Loucy (cell line): Measurements from ENCODE around the gene SLCO2A1.

ENCODE experiments used
- H2AFZ ChIP-seq: fragments of 200-600 bp; sonication (generic); 2 replicates; pipeline ENCODE4 v1.6.0; 2016; ENCODE audit warnings: antibody characterized with exemption, mild to moderate bottlenecking, low read length, moderate library complexity
- H3F3A ChIP-seq: fragments of 200-600 bp; 2 replicates; pipeline ENCODE4 v1.6.0; 2016; ENCODE audit warnings: antibody characterized with exemption, low read depth, mild to moderate bottlenecking
- H3K27me3 ChIP-seq: fragments of 200-600 bp; sonication (generic); 2 replicates; pipeline ENCODE4 v1.6.1; 2014; ENCODE audit warnings: low read length, mild to moderate bottlenecking; ENCODE audit not compliant: insufficient read depth, poor library complexity, severe bottlenecking
- H3K36me3 ChIP-seq: fragments of 200-600 bp; sonication (generic); 2 replicates; pipeline ENCODE4 v1.6.1; 2016; ENCODE audit warnings: low read length; ENCODE audit not compliant: insufficient read depth
- H3K4me1 ChIP-seq: fragments of 200-600 bp; sonication (generic); 2 replicates; pipeline ENCODE4 v1.5.1; 2014; ENCODE audit warnings: low read length, mild to moderate bottlenecking; ENCODE audit not compliant: insufficient read depth, poor library complexity, severe bottlenecking
- H3K4me2 ChIP-seq: fragments of 200-600 bp; sonication (generic); 2 replicates; pipeline ENCODE4 v1.6.0; 2014; ENCODE audit warnings: antibody characterized with exemption, low read length, low read depth, mild to moderate bottlenecking; ENCODE audit not compliant: poor library complexity, severe bottlenecking
- H3K4me3 ChIP-seq: fragments of 200-600 bp; sonication (generic); 2 replicates; pipeline ENCODE4 v1.5.1; 2014; ENCODE audit warnings: low read length, mild to moderate bottlenecking, mixed read lengths; ENCODE audit not compliant: poor library complexity, severe bottlenecking
- H3K79me2 ChIP-seq: fragments of 200-600 bp; sonication (generic); 2 replicates; pipeline ENCODE4 v1.6.1; 2014; ENCODE audit warnings: low read length; ENCODE audit not compliant: insufficient read depth
- H3K9ac ChIP-seq: fragments of 200-600 bp; sonication (generic); 2 replicates; pipeline ENCODE4 v1.6.0; 2014; ENCODE audit warnings: mild to moderate bottlenecking, low read depth, low read length, moderate library complexity; ENCODE audit not compliant: poor library complexity, severe bottlenecking
- H3K9me2 ChIP-seq: fragments of 200-600 bp; sonication (generic); replicated peaks from 2 replicates; pipeline ENCODE4 v1.6.1; 2016; ENCODE audit warnings: low read depth, low read length, mixed read lengths
- H3K9me3 ChIP-seq: fragments of 200-600 bp; sonication (generic); 2 replicates; pipeline ENCODE4 v1.6.1; 2014; ENCODE audit warnings: mild to moderate bottlenecking, antibody characterized with exemption, low read length, low read depth; ENCODE audit not compliant: insufficient read depth
- H4K20me1 ChIP-seq: fragments of 200-600 bp; sonication (generic); 2 replicates; pipeline ENCODE4 v1.6.0; 2014; ENCODE audit warnings: antibody characterized with exemption, low read length, mild to moderate bottlenecking; ENCODE audit not compliant: insufficient read depth, poor library complexity, severe bottlenecking
- EZH2phosphoT487 ChIP-seq: fragments of 200-600 bp; IDR thresholded peaks from 2 replicates; pipeline ENCODE4 v1.6.1; 2018; ENCODE audit warnings: antibody characterized with exemption, mild to moderate bottlenecking, moderate library complexity, borderline replicate concordance
- TF ChIP-seq, protein P1 (sequence below): fragments of 200-600 bp; sonication (generic); conservative IDR thresholded peaks from 2 replicates; pipeline ENCODE4 v1.5.1; 2014; ENCODE audit warnings: mild to moderate bottlenecking, antibody characterized with exemption, low read length

The SLCO2A1 gene

DNA sequence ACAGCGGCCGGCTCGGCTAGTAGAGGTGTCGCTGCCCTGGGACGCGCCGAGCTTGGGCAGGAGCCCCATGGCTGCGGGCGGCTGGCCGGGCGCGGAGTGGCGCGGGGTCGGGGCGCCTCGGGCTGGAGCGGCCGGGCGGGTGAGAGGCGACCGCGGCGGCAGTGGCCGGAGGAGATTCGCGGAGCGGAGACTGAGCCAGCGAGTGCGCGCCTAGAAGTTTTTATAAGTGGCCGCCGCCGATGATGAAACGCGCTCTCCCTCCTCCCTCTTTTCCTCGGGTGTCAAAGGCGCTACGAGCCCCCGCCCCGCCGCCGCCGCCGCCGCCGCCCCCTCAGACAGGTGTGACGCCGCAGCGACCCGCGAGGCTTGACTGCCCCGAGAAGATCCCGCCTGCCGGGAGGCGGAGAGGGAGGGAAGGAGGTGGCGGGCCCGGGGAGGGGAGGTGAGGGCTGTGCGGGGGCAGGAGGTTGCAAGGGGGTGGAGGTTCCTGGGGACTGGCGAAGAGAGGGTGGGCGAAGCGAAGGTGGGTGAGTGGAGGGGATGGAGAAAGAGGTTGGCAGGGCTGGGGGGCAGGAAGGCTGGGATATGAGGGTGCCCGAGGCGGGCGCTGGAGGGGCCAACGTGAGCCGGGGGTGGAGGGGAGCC lies at the start of gene SLCO2A1:
TSS of gene SLCO2A1 (minus strand) at position 192 of the 645 bp plus-strand sequence. CDS start at position 69, 123 bp downstream.
- Histone ChIP-seq H2AFZ (no peak within 1 kb of the TSS), H3K4me1 (no peaks in the 10 kb centered on the region), H3K79me2 (no peaks in the 10 kb centered on the region), H3K4me3 (no peak within 1 kb of the TSS), H3K9me2 (no peaks in the 10 kb centered on the region), H3F3A (no peaks in the 10 kb centered on the region), H3K27me3 (no peaks in the 10 kb centered on the region), H3K4me2 (no peak within 1 kb of the TSS), H4K20me1 (no peaks in the 10 kb centered on the region), H3K9ac (no peak within 1 kb of the TSS), H3K9me3 (no peaks in the 10 kb centered on the region), H3K36me3 (no peaks in the 10 kb centered on the region)
- no peak for TF ChIP-seq EZH2phosphoT487
- TF ChIP-seq, protein P1, sequence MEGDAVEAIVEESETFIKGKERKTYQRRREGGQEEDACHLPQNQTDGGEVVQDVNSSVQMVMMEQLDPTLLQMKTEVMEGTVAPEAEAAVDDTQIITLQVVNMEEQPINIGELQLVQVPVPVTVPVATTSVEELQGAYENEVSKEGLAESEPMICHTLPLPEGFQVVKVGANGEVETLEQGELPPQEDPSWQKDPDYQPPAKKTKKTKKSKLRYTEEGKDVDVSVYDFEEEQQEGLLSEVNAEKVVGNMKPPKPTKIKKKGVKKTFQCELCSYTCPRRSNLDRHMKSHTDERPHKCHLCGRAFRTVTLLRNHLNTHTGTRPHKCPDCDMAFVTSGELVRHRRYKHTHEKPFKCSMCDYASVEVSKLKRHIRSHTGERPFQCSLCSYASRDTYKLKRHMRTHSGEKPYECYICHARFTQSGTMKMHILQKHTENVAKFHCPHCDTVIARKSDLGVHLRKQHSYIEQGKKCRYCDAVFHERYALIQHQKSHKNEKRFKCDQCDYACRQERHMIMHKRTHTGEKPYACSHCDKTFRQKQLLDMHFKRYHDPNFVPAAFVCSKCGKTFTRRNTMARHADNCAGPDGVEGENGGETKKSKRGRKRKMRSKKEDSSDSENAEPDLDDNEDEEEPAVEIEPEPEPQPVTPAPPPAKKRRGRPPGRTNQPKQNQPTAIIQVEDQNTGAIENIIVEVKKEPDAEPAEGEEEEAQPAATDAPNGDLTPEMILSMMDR = no peak

DNA sequence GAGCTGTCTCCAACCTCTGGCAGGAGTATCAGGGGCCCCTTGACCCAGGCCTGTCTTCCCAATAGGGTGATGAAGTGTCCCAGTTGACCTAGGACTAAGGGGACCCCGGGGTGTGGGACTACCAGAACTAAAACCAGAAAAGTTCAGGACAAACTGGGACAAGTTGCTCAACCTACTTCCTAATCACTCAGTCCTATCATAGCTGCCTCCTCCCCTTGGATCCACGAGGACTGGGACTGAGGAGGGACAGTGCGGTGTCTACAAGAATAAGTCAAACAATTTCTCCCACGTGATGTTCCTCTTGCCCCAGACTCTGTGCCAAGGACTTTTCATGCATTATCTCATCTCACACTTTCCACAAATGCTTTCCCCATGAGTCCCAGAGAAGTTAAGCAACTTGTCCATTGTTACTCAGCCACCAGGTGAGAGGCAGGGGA lies 49.4 kb upstream of the SLCO2A1 start:
- Histone ChIP-seq H3K9me3 (no peaks in the 10 kb centered on the region), H3K4me3 (no peak overlapping the region), H4K20me1 (no peaks in the 10 kb centered on the region), H3F3A (no peaks in the 10 kb centered on the region), H3K27me3 (no peaks in the 10 kb centered on the region), H3K79me2 (no peaks in the 10 kb centered on the region), H3K9ac (no peak overlapping the region), H3K4me1 (no peaks in the 10 kb centered on the region), H3K36me3 (no peaks in the 10 kb centered on the region), H3K9me2 (no peaks in the 10 kb centered on the region), H3K4me2 (no peak overlapping the region), H2AFZ (no peak overlapping the region)
- TF ChIP-seq, protein P1 = no peak
- no peak for TF ChIP-seq EZH2phosphoT487

DNA sequence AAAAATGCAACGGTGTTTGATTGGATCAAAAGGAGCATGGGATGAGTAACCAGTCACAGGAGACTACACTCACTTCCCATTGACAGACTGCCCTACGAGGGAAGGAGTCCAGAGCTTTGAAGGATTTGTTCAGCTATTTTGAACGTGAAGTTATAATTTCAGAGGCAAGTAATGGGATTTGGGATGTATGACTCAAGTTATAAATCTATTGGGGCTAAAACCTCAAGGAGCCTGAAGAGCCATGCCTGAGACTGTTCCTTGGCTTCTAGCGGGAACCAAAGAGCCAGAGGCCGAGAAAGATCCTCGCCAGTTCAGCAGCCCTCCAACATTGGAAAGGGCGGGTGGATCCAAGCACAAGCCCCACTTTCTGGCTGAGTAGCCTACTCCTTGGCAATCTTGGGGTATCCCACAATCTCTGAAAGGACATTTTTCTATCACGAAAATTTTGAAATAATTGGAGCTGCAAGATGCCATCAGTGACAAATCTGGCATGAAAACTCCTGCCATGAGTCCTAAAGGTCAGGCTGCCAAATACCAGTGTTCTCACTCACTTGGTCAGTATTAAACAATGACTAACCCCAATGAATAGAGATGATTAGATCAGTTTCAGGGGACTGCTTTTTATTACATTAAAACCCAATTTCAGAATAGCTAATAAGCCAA lies 48.6 kb upstream of the SLCO2A1 start:
- no peak for TF ChIP-seq EZH2phosphoT487
- TF ChIP-seq, protein P1 = no peak
- Histone ChIP-seq H3K9ac (no peak overlapping the region), H3K4me3 (no peak overlapping the region)

More for the DNA sequence above, 48.6 kb upstream of the SLCO2A1 start:
- H3F3A ChIP-seq = no peaks in the 10 kb centered on the region
- H3K9me2 ChIP-seq = no peaks in the 10 kb centered on the region
- no peaks in the 10 kb centered on the region for H4K20me1 ChIP-seq
- no peak overlapping the region for H3K4me2 ChIP-seq
- no peaks in the 10 kb centered on the region for H3K36me3 ChIP-seq
- no peaks in the 10 kb centered on the region for H3K79me2 ChIP-seq
- H3K9me3 ChIP-seq = no peaks in the 10 kb centered on the region
- no peaks in the 10 kb centered on the region for H3K4me1 ChIP-seq
- no peaks in the 10 kb centered on the region for H3K27me3 ChIP-seq
- no peak overlapping the region for H2AFZ ChIP-seq
